ENCODE measurements around the gene TMEM263. TPM values are rescaled to one million over a fixed set of nuclear protein-coding genes. Genes with fewer than 3 reads are reported as not detected.

The TMEM263 gene
- total RNA-seq = 109 and 119 TPM in 2 replicates

DNA sequence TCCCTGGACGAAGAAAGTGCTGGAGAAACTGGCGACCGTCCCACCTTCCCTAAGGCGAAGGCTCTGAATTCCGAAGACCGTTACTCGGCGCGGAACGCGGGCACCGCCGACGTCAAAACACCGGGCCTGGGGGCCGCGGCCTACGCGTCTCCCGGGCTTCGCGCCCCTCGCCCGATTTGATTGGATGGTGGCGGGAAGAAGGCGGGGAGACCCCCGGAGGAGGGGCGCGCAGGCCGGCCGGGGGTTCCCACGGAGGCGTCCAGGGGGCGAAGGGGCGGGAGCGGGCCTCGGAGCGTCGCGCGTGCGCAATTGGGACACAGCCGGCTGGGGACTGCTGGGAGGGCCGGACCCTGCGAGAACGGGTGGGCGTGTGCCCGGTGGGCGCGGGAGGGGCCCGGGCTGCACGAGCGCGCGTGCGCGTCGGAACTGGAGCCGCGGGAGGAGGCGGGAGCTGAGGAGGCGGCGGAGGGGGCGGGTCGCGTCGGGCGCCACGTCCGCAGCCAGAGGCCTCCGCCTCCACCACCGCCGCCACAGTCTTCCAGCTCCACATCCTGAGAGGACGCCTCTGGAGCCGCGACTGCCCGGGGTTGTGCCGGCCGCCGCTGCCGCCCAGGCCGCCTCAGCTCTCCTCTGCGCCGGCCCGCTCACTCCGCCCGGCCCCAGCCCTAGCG lies at the start of gene TMEM263:
TMEM263 (plus strand) TSS at position 531 of the 671 bp plus-strand sequence. CDS start 11,210 bp downstream, outside the sequence.

GRCh38 chr12:106986625-106987389 lies 31.1 kb downstream of the TMEM263 start, which contains the start of gene MTERF2:
TSS of gene MTERF2 (minus strand) at chr12:106987146. CDS start at chr12:106978714, 8,432 bp downstream.

Other genes with a start within 250 kb of the TMEM263 start
- gene RIC8B, start 181.2 kb upstream of the TMEM263 start, total RNA-seq = 9.3 and 14.0 TPM in 2 replicates
- 4.7 and 10.2 TPM in 2 replicates for gene MTERF2, start 31.2 kb downstream of the TMEM263 start, total RNA-seq
- gene CRY1, start 137.6 kb downstream of the TMEM263 start, total RNA-seq = 5.2 and 6.1 TPM in 2 replicates